ENCODE results near the gene SLCO1B1. TPM values are rescaled to one million over a fixed set of nuclear protein-coding genes. Genes with fewer than 3 reads are reported as not detected.
"Not testable (repeated sequence)": the region's sequence is repeated elsewhere in the genome, so short reads cannot be mapped to it uniquely, and the experiment has no call there.

Gene SLCO1B1, protein sequence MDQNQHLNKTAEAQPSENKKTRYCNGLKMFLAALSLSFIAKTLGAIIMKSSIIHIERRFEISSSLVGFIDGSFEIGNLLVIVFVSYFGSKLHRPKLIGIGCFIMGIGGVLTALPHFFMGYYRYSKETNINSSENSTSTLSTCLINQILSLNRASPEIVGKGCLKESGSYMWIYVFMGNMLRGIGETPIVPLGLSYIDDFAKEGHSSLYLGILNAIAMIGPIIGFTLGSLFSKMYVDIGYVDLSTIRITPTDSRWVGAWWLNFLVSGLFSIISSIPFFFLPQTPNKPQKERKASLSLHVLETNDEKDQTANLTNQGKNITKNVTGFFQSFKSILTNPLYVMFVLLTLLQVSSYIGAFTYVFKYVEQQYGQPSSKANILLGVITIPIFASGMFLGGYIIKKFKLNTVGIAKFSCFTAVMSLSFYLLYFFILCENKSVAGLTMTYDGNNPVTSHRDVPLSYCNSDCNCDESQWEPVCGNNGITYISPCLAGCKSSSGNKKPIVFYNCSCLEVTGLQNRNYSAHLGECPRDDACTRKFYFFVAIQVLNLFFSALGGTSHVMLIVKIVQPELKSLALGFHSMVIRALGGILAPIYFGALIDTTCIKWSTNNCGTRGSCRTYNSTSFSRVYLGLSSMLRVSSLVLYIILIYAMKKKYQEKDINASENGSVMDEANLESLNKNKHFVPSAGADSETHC
- polyA plus RNA-seq (2012; rRNA removed): not detected in 2 replicates
- polyA plus RNA-seq (2012; cell fraction: cytosol; rRNA removed): not detected in 2 replicates
- not detected in 2 replicates for polyA plus RNA-seq (2012; cell fraction: nucleus; rRNA removed)

DNA sequence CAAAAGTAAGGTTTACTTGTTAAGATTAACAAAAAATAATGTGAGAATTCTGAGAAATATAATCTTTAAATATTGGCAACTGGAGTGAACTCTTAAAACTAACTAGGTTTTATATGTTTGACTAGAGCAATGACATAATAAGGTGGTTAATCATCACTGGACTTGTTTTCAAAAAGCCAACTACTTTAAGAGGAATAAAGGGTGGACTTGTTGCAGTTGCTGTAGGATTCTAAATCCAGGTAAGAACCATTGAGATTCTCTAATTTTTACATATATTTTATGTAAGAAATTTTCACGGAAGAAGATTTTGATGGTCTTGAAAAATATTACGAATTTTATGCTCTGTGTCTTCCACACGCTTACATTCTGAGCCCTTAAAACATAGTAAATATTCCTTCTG is at the start of gene SLCO1B1:
SLCO1B1 (plus strand) TSS at position 197 of the 400 bp plus-strand sequence. CDS start 10,381 bp downstream, outside the sequence.
- no peaks in the 10 kb centered on the region for H3K4me1 ChIP-seq (ENCODE audit: control insufficient read depth in 1 of 2, insufficient read depth in 2 of 2, low read depth in 1 of 2, low read length in 1 of 2)
- H3K4me3 ChIP-seq (ENCODE audit: low read depth in 2 of 2, low read length in 1 of 2): no peak within 1 kb of the TSS
- H3K79me2 ChIP-seq (ENCODE audit: insufficient read depth): no peaks in the 10 kb centered on the region
- CTCF ChIA-PET: no interaction called here
- TF ChIP-seq PBX3 (IDR thresholded peaks at IDR 0.05): no peak
- no peak for TF ChIP-seq MEF2A (IDR thresholded peaks at IDR 0.05; ENCODE audit: borderline replicate concordance, low read depth)
- TF ChIP-seq GABPA (IDR thresholded peaks at IDR 0.05; ENCODE audit: low read depth): no peak
- no peak for TF ChIP-seq TEAD4 (IDR thresholded peaks at IDR 0.05; ENCODE audit: borderline replicate concordance, insufficient read depth)
- TF ChIP-seq, protein P1, sequence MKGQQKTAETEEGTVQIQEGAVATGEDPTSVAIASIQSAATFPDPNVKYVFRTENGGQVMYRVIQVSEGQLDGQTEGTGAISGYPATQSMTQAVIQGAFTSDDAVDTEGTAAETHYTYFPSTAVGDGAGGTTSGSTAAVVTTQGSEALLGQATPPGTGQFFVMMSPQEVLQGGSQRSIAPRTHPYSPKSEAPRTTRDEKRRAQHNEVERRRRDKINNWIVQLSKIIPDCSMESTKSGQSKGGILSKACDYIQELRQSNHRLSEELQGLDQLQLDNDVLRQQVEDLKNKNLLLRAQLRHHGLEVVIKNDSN (IDR thresholded peaks at IDR 0.05; ENCODE audit: borderline replicate concordance, low read depth): no peak
- no peak for TF ChIP-seq IRF3 (IDR thresholded peaks at IDR 0.05; ENCODE audit: low read depth, low read length)
- no peak for TF ChIP-seq FOXJ3 (CRISPR knock-in tag; IDR thresholded peaks at IDR 0.05)
- TF ChIP-seq, protein P2, sequence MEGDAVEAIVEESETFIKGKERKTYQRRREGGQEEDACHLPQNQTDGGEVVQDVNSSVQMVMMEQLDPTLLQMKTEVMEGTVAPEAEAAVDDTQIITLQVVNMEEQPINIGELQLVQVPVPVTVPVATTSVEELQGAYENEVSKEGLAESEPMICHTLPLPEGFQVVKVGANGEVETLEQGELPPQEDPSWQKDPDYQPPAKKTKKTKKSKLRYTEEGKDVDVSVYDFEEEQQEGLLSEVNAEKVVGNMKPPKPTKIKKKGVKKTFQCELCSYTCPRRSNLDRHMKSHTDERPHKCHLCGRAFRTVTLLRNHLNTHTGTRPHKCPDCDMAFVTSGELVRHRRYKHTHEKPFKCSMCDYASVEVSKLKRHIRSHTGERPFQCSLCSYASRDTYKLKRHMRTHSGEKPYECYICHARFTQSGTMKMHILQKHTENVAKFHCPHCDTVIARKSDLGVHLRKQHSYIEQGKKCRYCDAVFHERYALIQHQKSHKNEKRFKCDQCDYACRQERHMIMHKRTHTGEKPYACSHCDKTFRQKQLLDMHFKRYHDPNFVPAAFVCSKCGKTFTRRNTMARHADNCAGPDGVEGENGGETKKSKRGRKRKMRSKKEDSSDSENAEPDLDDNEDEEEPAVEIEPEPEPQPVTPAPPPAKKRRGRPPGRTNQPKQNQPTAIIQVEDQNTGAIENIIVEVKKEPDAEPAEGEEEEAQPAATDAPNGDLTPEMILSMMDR (IDR thresholded peaks at IDR 0.05): no peak
- no peak for TF ChIP-seq FOSL2 (IDR thresholded peaks at IDR 0.05; ENCODE audit: borderline replicate concordance, low read depth)
- TF ChIP-seq MXI1 (IDR thresholded peaks at IDR 0.05; ENCODE audit: low read depth, low read length): no peak
- no peak for TF ChIP-seq EP300 (IDR thresholded peaks at IDR 0.05; ENCODE audit: borderline replicate concordance in 1 of 2, low read depth in 1 of 2, low read length in 1 of 2)
- TF ChIP-seq ELF1 (IDR thresholded peaks at IDR 0.05): no peak
- H4K20me1 ChIP-seq (ENCODE audit: insufficient read depth): no peaks in the 10 kb centered on the region
- no peak within 1 kb of the TSS for H2AFZ ChIP-seq (ENCODE audit: low read depth)
- H3K36me3 ChIP-seq (replicated peaks in 1 of 2; ENCODE audit: control insufficient read depth in 1 of 2, insufficient read depth in 2 of 2, low read length in 1 of 2): no peaks in the 10 kb centered on the region
- no peak within 1 kb of the TSS for H3K9ac ChIP-seq
- DNase-seq: no peak
- no peaks in the 10 kb centered on the region for H3K27me3 ChIP-seq (ENCODE audit: insufficient read depth)
- POLR2A ChIA-PET: no interaction called here
- WGBS (ENCODE audit: low lambda C conversion rate): 13% methylated on average over 3 of the region's 3 CpGs
- no peak within 1 kb of the TSS for H3K4me2 ChIP-seq
- H3K27ac ChIP-seq (ENCODE audit: low read depth in 2 of 2, low read length in 1 of 2): no peak within 1 kb of the TSS
- no peaks in the 10 kb centered on the region for H3K9me2 ChIP-seq
- no peaks in the 10 kb centered on the region for H3F3A ChIP-seq (replicated peaks; ENCODE audit: insufficient read depth)
- no peaks in the 10 kb centered on the region for H3K9me3 ChIP-seq

GRCh38 chr12:21084753-21085152 is 46.2 kb upstream of the SLCO1B1 start:
- H2AFZ ChIP-seq (ENCODE audit: low read depth); H4K20me1 ChIP-seq (ENCODE audit: insufficient read depth); H3F3A ChIP-seq (replicated peaks; ENCODE audit: insufficient read depth); H3K4me1 ChIP-seq (ENCODE audit: control insufficient read depth in 1 of 2, insufficient read depth in 2 of 2, low read depth in 1 of 2, low read length in 1 of 2); H3K4me3 ChIP-seq (ENCODE audit: low read depth in 2 of 2, low read length in 1 of 2); DNase-seq; H3K9ac ChIP-seq; POLR2A ChIA-PET; H3K79me2 ChIP-seq (ENCODE audit: insufficient read depth); CTCF ChIA-PET; H3K27me3 ChIP-seq (ENCODE audit: insufficient read depth); H3K9me2 ChIP-seq; H3K4me2 ChIP-seq; H3K27ac ChIP-seq (ENCODE audit: low read depth in 2 of 2, low read length in 1 of 2); H3K36me3 ChIP-seq (replicated peaks in 1 of 2; ENCODE audit: control insufficient read depth in 1 of 2, insufficient read depth in 2 of 2, low read length in 1 of 2); H3K9me3 ChIP-seq: not testable (repeated sequence)
- WGBS (ENCODE audit: low lambda C conversion rate): 0% methylated on average over 2 of the region's 2 CpGs

Data from SK-N-SH (cell line).